LNCAP (cell line): ENCODE measurements around the gene LTB.

Experiments used
- CTCF ChIP-seq: fragments of 450-650 bp; IDR thresholded peaks from 2 replicates; pipeline ENCODE4 v1.5.1; 2017; ENCODE audit warnings: mild to moderate bottlenecking

Gene LTB

GRCh38 chr6:31569861-31570536 is 12.2 kb downstream of the LTB start:
- no peak for TF ChIP-seq CTCF

- TF ChIP-seq CTCF = no peak
These were observed 13.7 kb downstream of the LTB start for GRCh38 chr6:31568537-31568961.

- no peak for TF ChIP-seq CTCF
These were observed 14.5 kb downstream of the LTB start for GRCh38 chr6:31567531-31568370.

- no peak for TF ChIP-seq CTCF
These were observed 21.5 kb downstream of the LTB start for GRCh38 chr6:31560697-31561058.

- no peak for TF ChIP-seq CTCF
These were observed 22.1 kb downstream of the LTB start for GRCh38 chr6:31559958-31560696.

- no peak for TF ChIP-seq CTCF
These were observed 22.6 kb downstream of the LTB start for GRCh38 chr6:31559606-31559957.

- no peak for TF ChIP-seq CTCF
These were observed 23.4 kb downstream of the LTB start for GRCh38 chr6:31558631-31559500.
